GM19452 (cell line): ENCODE results near the gene EML6.
"Not testable (repeated sequence)": the region's sequence is repeated elsewhere in the genome, so short reads cannot be mapped to it uniquely, and the experiment has no call there.

Source experiments
- ATAC-seq: cut with Tn5 transposase; IDR thresholded peaks from one replicate; pipeline ENCODE4 v1.9.1; 2021; ENCODE audit not compliant: unreplicated experiment

The EML6 gene

DNA sequence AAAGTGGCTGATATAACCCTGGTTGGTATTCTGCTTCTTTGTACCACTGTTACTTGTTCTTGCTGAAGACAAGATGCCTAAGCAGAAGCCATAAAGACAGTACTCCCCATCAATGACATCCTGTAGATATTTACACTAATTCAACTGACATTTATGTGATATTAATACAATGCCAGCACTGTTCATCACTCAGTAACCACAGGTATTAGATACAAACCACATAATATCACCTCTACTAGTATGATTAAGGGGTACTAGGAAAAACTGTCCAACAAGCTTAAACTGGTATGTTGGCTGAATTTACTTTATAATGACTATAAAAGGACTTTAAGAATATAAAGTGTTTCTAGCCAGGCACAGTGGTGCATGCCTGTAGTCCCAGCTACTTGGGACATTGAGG is 261.0 kb downstream of the EML6 start:
- no peak for ATAC-seq

DNA sequence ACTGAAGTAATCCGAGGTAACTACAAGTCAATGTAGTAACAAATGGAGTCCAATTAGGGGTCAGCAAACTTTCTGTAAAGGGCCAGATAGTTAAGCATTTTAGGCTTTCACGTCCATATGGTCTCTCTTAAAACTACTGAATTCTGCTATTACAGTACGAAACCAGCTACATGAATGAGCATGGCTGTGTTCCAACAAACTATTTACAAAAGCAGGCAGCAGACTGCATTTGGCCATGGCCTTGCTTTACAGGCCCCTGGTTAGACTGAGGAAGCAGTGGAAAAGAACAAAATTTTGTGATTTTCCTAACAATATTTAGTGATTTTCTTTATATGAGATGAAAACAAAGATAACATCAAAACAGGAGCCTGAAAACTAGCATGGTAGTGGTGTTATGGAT is 262.8 kb downstream of the EML6 start:
- ATAC-seq, result no peak

DNA sequence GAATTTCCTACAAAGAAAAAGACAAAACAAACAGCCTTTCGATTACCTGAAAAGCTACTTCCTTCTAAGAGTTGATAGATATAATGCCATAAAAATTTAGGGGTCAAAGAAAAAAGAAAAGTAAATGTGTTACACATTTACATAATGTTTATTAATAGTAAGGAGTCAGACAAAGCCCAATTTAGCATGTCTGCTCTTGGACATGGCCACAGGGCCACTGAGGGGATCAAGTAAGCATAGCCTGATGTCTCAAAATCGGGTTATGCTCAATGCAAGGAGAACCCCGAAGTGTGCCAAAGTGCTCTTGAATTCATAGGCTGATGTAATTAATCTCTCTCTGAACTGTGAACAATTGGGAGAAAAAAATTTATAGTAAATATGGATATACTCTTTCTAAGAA is 265.1 kb downstream of the EML6 start:
- no peak for ATAC-seq

DNA sequence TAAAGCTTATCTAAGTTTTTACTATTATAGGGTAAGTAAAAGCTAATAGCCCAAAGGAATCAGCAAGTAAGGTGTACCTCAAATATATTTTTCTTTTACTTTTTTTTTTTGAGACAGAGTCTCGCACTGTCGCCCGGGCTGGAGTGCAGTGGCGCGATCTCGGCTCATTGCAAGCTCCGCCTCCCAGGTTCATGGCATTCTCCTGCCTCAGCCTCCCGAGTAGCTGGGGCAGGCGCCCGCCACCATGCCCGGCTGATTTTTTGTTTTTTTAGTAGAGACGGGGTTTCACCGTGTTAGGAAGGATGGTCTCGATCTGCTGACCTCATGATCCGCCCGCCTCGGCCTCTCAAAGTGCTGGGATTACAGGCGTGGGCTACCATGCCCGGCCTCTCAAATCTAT is 267.2 kb downstream of the EML6 start:
- ATAC-seq, result not testable (repeated sequence)

DNA sequence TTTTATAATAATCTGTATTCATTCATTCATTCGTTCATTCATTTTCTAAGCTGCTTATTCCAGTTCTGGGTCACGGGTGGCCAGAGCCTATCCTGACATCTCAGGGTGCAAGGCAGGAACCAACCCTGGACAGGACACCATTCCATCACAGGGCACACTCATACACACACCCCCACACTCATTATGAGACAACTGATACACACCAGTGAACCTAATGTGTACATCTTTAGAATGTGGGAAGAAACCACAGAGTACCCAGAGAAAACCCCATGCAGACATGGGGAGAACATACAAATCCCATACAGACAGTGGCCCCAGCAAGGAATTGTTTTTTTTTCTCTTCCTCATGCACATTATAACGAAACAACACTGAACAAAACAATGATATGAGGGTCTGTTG is 272.1 kb downstream of the EML6 start:
- no peak for ATAC-seq

DNA sequence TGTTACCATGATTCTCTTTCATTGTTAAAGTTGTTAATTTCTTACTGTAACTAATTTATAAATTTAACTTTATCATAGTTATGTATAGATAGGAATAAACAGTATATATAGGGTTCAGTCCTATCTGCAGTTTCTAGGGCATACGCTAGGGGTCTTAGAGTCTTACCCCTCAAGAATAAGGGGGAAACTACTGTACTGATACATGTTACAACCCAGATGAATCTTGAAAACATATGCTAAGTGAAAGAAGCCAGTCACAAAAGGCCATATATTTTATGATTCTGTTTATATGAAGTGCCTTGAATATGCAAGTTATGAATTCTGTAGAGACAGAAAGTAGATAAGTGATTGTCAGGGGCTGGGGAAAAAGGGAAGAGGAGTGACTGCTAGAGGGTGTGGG is 274.4 kb downstream of the EML6 start:
- no peak for ATAC-seq

DNA sequence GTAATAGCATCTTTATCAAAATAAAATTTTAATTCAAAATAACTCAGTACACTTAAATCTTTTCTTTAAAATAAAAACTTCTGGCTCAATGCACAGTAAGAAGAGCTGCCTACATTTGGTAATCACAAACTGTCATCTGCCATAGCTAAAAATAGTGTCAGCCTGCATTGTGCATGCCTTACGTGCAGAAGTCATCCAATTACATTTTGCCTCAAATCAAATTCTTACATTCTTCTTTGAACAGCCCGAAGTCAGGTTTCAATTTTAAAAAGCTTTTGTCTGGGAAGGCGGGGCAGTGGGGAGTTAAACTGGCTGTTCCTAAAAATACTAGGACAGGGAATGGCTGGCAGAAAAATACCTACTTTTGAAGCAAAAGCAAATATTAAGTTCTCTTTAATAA is 275.7 kb downstream of the EML6 start:
- no peak for ATAC-seq

DNA sequence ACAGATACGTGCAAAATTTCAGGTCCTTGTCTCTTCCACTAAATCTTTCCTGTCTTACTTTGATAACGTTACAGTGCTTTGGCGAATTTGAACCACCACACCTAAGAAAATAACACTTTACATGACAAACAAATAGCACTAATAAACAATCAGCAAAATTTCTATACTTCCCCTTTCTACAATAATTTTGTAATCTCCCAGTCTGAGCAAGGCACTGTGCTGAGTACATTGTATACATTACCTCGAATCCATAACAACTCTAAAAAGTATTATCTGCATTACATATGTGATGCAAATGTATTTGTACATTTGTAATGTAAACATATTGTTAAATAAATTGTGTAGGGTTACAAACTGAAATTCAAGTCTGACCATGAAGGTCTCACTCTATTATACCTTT is 276.9 kb downstream of the EML6 start:
- ATAC-seq, result no peak

DNA sequence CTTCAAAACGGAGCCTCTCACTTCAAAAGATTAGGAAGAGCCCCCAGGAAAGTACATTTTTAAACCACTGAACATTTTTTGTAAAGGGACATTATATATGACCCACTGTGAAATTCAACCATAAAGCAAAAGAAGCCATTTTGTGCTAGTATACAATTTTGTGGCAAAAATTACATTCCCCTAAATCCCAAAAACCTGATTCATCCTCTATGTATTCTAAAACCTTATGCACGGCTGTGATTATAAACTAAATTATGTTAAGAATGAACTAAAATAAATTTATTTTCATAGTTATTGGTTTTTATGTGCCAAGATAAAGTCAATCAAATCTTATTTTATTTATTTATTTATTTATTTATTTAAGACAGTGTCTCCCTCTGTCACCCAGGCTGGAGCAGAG is 278.3 kb downstream of the EML6 start:
- no peak for ATAC-seq

DNA sequence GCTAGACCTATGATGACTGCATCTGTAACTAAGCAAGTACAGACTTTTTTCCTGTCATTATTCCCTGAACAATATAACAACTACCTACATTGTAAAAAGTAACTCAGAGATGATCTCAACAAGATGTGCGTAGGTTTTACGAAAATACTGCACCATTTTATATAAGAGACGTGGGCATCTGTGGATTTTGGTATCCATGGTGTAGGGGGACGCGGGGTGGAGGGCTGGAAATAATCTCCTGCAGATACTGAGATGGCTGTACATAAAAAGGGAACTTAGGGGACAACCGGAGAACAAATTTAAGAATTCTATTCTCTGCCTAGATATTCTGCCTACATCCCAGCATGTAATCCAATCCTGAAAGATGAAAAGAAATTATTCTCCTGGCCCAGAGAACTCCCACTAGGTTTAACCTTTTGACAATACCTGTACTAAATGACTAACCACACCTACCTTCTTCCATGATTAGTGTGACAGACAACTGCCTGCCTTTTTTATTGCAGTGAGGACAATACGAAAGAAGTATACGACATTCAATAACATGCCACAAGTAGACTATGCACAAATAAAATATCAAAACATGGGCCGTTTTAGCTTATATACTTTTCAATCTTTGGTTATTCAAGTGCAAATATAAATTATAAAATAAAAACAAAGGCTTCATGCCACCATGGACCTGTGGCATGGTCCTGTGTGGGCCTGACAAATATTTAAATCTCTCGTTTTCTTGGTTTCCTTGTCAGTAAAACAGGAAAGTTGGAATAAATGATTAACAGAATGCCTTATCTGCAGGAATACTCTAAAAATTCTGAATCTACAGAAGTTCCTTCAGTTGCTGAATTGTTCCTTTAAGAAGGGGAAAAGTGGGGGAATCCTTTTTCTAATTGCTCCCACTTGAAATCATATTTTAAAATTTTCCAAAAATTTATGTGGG is 280.5 kb downstream of the EML6 start:
- no peak for ATAC-seq

DNA sequence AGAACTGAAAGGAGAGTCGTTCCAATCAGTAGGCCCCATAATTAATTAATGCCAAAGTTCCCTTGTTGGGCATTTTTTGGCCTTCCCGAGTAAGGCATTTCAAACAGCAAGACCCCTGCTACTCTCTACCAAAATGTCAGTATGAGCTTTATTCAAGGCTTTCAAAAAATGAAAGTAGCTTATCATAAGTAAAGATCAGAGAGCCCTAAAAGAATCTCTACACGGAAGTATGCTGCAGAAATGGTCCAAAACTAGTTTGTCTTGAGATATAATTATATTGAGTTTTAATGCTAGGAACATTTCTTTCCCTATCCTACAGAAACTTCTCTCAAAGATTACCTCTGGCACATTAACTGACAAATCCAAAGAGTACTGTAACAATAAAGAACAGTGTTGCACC is 282.8 kb downstream of the EML6 start:
- ATAC-seq, result no peak

DNA sequence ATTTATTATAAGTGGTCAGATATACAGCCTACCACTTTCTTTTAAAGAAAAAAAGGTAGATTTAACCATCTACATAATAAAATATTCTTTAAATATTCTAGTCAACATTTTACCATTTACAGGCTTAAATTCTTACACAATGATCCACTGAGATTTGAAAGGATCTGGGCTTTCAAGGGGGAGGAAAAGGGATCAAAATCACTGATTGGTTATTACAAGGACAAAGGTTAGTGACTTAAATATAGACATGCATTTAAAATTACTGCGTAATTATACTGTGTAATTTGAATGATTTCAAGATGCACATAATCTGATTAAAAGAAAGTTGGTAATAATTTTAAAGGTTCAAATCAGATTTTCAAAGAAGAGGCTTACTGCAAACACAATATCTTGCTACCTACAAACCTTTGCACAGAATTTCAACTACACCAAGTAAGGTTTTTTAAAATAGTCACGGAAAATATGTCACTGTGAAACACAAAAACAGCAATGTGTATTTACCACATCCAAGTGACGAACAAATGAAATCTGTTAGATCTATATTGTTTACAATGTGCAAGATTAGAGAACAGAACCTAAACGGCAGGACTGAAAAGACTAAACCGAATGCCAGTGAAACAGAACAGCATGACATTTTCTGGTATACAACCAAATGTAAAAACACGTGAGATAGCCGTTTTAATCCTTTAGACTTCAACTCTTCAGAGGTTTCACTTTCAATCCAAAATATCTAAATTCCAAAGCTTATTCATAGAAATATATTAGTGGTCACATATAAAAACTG is 286.0 kb downstream of the EML6 start:
- peak; percentile 21 for ATAC-seq

DNA sequence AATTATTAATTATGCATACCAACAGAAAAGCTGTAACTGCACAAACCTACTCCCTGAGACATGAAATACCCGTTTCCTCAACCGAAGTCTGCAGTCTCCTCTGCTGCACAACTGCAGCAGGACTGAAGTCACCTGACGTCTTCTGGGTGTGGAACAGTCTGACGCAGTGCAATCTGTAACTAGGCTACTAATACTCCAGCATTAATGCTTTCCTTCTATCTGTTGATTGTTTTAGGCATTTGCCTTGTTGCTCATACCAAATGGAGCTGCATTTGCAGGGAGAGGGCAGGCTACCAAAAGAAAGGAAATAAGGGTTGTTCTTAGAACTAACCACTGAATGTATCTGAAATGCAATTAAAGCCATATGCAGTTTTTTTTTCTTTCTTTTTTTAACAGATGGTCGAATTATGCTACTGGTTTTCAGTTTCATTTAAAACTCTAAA is 286.7 kb downstream of the EML6 start:
- peak; percentile 91 for ATAC-seq

DNA sequence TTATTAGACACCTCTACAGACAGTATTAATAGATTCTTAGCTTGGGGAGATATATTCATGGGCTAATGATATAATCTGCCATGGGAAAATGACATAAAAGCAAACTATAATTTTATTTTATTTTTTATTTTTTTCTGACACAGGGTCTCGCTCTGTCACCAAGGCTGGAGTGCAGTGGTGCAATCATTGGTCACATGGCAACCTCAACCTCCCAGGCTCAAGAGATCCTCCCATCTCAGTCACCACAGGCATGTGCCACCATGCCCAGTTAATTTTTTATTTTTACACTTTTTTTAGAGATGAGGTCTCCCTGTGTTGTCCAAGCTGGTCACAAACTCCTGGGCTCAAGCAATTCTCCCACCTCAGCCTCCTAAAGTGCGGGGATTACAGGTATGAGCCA is 287.5 kb downstream of the EML6 start:
- no peak for ATAC-seq

DNA sequence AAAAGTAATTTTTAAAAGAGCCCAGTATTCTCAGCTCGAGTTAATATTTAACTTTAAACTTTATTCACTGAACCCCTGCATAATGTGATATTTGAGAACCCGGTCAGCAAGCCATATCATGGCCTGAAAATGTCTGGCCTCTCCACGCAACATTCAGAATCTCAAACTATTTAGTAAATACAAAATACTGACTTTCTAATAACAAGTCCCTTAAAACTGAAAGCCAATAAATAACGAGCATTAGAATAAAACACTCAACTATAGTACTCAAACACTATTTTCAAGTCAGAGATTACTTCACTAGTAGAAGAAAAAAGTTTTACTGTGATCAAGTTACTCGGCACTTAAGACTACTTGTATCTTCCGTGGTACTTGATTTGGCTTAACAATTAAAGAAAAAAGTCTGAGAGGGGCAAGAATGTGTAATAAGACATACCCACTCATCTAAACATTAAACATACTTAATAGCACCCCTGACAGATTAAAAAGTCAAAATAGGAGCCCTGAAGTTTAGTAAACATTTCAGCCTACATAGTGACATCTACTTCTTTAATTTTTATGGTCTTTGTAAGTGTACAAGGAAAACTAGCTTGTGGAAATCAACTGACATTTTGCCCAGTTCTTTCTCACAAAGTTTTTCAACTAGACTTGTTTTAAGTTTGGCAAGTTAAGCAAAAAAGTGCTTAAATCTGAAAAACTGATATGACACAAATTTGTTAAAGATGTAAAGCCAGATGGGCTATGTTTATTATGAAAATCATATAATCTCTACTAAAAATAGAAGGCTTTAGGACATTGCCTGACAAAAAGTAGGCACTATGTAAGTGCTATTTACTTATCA is 288.6 kb downstream of the EML6 start:
- ATAC-seq, result no peak

DNA sequence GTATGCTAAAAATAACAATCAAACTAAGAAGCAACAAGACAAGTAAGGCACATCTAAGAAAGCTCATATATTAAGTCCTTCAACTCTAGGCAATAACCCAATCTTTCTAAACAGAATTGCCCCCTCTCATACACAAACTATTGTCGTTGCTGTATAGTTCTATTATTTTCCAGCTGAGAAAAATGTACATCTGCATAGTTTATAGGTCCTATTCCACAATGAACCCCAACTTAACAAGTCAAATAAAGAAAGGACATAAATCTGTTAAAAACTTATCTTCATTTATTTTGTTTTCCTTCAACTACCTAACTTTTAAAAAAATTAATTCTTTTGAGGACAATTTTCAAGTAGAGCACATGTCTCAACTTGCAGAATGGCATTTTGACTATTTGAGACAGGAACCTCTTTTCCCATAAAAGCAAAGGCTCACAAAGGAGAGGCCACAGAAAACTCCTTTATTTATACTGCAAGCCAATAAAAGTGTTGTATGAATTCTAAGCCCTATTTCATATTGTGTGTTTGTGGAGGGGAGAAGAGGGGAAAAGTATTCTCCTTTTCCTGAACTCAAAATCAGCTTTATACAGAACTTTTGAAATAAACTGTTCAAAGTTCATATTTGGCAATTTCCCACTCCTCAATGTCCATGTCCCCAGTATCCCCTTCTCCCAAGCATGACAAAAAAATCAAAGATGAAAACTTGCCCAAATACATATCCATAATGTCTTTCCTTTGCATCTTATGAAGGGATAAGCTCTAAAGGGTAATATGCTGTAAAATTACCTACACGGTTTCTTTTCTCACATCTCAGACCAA is 289.4 kb downstream of the EML6 start:
- ATAC-seq, result no peak

DNA sequence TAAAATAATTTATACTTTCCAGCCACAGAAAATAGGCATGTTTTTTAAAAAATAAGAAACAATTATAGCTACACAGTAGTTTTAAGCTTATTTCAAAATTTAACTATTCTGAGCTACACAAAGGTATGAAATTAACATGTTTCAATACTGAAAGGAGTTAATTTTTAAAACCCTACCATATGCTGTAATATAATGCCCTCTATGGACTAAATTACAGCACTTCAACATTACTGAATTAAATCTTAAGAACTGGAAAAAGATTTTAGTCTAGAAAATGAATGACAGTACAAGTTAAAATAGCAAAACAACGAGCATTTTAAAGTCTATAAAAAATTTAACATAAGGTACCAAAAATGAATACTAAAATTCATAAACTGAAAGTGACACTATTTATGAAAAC is 290.5 kb downstream of the EML6 start:
- no peak for ATAC-seq

DNA sequence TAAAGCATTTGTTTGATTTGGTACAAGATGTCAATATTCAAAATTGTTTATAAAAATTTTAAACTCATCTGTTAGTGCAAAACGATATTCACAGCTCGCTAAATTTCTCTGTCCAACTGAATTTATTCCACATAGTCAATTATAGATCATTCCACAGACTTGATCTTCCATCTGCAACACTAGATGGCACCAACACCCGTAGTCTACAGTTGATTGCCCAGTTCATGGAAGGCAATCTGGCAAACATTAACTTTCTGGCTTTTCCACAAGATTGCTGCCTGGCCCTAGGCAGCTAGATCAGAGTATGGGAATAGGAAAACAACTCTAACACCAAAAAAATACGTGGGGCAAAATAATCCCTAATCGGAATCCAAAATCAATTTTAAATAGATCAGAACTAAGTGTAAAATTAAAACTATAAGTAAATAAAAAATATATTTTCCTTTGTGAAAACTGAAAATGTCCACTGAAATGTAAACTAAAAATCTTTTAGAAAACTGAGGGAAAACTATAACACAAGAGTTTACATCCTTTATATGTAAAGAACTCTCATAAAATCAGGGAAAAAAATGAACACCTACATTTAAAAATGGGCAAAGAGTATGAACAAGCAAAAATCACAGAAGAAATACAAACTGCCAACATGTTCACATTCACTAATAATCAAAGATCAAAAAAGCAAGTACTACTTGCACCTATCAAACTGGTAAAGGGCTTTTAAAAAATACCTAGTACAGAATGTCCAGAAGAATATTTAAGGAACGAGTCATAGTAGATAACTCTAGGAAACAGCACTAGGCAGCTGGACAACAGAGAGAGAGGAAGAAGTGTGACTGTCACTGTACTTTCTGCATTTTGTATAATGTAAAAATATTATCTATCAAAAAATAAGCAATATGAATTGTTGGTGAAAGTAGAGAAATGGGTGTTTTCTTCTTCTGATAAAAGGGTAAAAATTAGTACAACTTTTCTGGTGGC is 291.8 kb downstream of the EML6 start:
- ATAC-seq, result no peak

DNA sequence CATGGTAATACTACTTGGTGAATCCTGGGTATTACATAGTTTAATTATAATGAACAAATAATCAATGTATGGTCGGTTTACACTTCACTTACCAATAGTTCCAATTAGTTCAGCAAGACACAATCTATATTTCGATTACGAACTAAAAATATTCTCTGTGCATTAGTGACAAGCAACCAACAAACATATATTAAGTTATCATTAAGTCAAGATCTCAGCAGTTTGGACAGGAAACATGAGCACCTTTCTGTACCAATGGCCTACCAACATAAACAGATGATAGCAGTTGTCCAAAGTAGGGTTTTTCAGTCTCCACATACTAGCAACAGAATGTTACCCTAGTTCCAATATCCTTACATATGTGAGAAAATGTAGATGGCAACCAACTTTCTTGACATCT is 294.0 kb downstream of the EML6 start:
- ATAC-seq, result no peak
